ENCODE measurements around the gene PDIA4.

DNA sequence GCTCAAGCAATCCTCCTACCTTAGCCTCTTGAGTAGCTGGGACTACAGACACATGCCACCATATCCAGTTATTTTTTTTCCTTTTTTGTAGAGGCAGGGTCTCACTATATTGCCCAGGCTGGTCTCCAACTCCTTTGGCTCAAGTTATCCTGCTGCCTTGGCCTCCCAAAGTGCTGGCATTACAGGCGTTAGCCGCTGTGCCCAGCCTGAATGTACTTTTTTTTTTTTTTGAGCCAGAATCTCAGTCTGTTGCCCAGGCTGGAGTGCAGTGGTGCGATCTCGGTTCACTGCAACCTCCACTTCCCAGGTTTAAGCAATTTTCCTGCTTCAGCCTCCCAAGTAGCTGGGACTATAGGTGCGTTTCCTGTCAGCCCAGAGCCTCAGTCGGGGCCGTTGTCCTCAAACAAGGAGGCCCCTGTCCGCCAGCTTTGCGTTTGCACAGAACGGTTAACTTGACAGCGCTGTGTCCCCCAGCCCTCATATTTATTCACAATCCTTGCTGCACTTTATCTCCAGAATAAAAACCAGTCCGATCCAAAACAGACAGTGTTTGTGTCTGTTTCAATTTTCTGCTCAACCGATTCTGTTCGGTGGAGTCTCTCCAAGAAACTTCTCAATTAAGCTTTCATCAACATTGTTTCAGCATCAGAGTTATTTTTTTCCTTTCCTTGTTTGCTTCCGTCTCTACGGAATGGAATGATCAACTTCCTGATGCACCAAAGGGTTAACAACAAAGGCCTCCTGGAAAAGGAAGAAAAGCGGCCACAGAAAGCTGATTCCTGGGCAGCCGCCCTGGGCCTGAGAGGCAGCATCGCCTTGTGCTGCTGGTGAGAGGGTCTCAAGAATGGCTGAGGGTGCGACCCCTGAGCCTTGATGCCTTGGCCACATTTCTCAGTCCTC, 64.5 kb downstream of the PDIA4 start:
- TF ChIP-seq, protein P1, sequence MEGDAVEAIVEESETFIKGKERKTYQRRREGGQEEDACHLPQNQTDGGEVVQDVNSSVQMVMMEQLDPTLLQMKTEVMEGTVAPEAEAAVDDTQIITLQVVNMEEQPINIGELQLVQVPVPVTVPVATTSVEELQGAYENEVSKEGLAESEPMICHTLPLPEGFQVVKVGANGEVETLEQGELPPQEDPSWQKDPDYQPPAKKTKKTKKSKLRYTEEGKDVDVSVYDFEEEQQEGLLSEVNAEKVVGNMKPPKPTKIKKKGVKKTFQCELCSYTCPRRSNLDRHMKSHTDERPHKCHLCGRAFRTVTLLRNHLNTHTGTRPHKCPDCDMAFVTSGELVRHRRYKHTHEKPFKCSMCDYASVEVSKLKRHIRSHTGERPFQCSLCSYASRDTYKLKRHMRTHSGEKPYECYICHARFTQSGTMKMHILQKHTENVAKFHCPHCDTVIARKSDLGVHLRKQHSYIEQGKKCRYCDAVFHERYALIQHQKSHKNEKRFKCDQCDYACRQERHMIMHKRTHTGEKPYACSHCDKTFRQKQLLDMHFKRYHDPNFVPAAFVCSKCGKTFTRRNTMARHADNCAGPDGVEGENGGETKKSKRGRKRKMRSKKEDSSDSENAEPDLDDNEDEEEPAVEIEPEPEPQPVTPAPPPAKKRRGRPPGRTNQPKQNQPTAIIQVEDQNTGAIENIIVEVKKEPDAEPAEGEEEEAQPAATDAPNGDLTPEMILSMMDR (IDR thresholded peaks at IDR 0.05; ENCODE audit: insufficient read depth, low read depth, low read length): no peak
- no peak for TF ChIP-seq EZH2 (IDR thresholded peaks at IDR 0.05; ENCODE audit: insufficient read depth, low read length)
